Muscle of leg (tissue), 11 donors: ENCODE results near the gene PTPN2. TPM values are rescaled to one million over a fixed set of nuclear protein-coding genes. Genes with fewer than 3 reads are reported as not detected.
"Not testable (repeated sequence)": the region's sequence is repeated elsewhere in the genome, so short reads cannot be mapped to it uniquely, and the experiment has no call there.

Experiments
- DNase-seq: peaks from one replicate; pipeline ENCODE4 v3.0.0; 2013
- H3K27ac ChIP-seq: one replicate; pipeline ENCODE4 v1.5.1; 2013; ENCODE audit warnings: mild to moderate bottlenecking, low read length, control low read depth
- H3K27me3 ChIP-seq: one replicate; pipeline ENCODE4 v1.6.1; 2013; ENCODE audit warnings: low read length; ENCODE audit not compliant: control insufficient read depth, insufficient read depth
- H3K36me3 ChIP-seq: one replicate; pipeline ENCODE4 v1.6.1; 2013; ENCODE audit warnings: low read length; ENCODE audit not compliant: control insufficient read depth, insufficient read depth
- H3K4me1 ChIP-seq: one replicate; pipeline ENCODE4 v1.6.1; 2013; ENCODE audit warnings: low read length; ENCODE audit not compliant: control insufficient read depth, insufficient read depth
- H3K4me3 ChIP-seq: one replicate; pipeline ENCODE4 v1.5.1; 2013; ENCODE audit warnings: low read length, control low read depth
- H3K9me3 ChIP-seq: replicated peaks from 2 replicates; pipeline ENCODE4 v1.6.1; 2013; ENCODE audit warnings: low read depth, low read length; ENCODE audit not compliant: control insufficient read depth
- WGBS: methylation state at CpG from one replicate; pipeline ENCODE4 v1.1.5; 2013; ENCODE audit warnings: missing lambda C conversion rate; ENCODE audit not compliant: insufficient coverage; 5-methylcytosine and 5-hydroxymethylcytosine counted together
- polyA plus RNA-seq, 8 donors: library from polyadenylated mRNA; unstranded; fragments of 120-200 nt; gene quantifications; one replicate each; pipeline versions ENCODE4 v1.2.1 to v1.2.3, GENCODE V29; 2013; ENCODE audit warnings: inconsistent platforms in 1 of 8, low replicate concordance in 1 of 8; ENCODE audit not compliant: insufficient read length in 8 of 8, insufficient read depth in 1 of 8
- total RNA-seq: library from RNA; stranded (reverse); fragments of 120-200 nt; gene quantifications from one replicate; pipeline ENCODE4 v1.2.4, GENCODE V29; 2013

PTPN2 gene
- total and polyA plus RNA-seq, 9 donors: 22.7 to 34.1 (median 27.7) TPM

- H3K4me1 ChIP-seq: no peaks in the 10 kb centered on the region
- H3K4me3 ChIP-seq: no peak overlapping the region
- H3K27me3 ChIP-seq: no peaks in the 10 kb centered on the region
- no peaks in the 10 kb centered on the region for H3K9me3 ChIP-seq
- H3K27ac ChIP-seq: no peak overlapping the region
- DNase-seq: no peak
- no peaks in the 10 kb centered on the region for H3K36me3 ChIP-seq
- 71% methylated on average over 4 of the region's 6 CpGs for WGBS
These were observed 101.5 kb downstream of the PTPN2 start for GRCh38 chr18:12782521-12782920.

- Histone ChIP-seq H3K4me1 (no peaks in the 10 kb centered on the region), H3K9me3 (no peaks in the 10 kb centered on the region), H3K4me3 (no peak overlapping the region), H3K36me3 (no peaks in the 10 kb centered on the region), H3K27ac (no peak overlapping the region), H3K27me3 (peaks cover 2% of the 10 kb centered on the region)
- DNase-seq: no peak
- WGBS: 87% methylated on average over 21 of the region's 21 CpGs
These were observed 104.6 kb downstream of the PTPN2 start for GRCh38 chr18:12779456-12779855.

- Histone ChIP-seq H3K4me3 (no peak overlapping the region), H3K36me3 (no peaks in the 10 kb centered on the region), H3K4me1 (no peaks in the 10 kb centered on the region), H3K27ac (no peak overlapping the region), H3K27me3 (peaks cover 2% of the 10 kb centered on the region), H3K9me3 (no peaks in the 10 kb centered on the region)
- no peak for DNase-seq
- WGBS: 89% methylated on average over 10 of the region's 11 CpGs
These were observed 105.0 kb downstream of the PTPN2 start for GRCh38 chr18:12779043-12779442.

DNA sequence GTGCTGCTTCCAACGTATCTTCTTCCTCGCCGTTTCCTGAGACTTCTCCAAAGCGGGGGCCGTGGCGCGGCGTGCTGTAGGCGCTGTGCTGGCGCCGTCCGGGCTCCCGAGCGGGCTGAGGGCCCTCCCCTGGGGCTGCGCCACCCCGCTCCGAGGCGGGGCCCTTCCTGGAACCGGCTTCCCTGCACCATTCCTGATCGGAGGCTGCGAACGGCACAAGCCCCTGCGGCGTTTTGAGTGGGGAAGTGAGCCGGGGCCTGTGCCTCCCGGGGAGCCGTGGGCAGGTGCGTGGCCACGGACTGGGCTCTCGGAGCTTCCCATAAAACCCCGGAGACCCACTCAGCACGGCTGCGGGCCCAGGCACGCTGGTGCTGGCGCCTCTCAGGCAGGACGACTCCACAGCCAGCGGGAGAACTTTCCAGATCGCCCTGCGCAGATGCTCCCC is 106.5 kb downstream of the PTPN2 start:
- H3K27me3 ChIP-seq: peaks cover 2% of the 10 kb centered on the region
- H3K4me3 ChIP-seq: peak overlapping the region; percentile 19
- no peak overlapping the region for H3K27ac ChIP-seq
- DNase-seq: peak; percentile 9
- H3K9me3 ChIP-seq: no peaks in the 10 kb centered on the region
- WGBS: 80% methylated on average over 39 of the region's 39 CpGs
- H3K36me3 ChIP-seq: no peaks in the 10 kb centered on the region
- H3K4me1 ChIP-seq: no peaks in the 10 kb centered on the region

- Histone ChIP-seq H3K9me3 (no peaks in the 10 kb centered on the region), H3K27me3 (peaks cover 2% of the 10 kb centered on the region), H3K4me3 (peak overlapping the region; percentile 19), H3K36me3 (no peaks in the 10 kb centered on the region), H3K4me1 (no peaks in the 10 kb centered on the region), H3K27ac (no peak overlapping the region)
- no peak for DNase-seq
- WGBS: 74% methylated on average over 50 of the region's 54 CpGs
These were observed 107.1 kb downstream of the PTPN2 start for GRCh38 chr18:12776821-12777471.

GRCh38 chr18:12776415-12776814 is 107.6 kb downstream of the PTPN2 start:
- not testable (repeated sequence) for H3K9me3 ChIP-seq, H3K4me3 ChIP-seq, DNase-seq, H3K36me3 ChIP-seq, H3K4me1 ChIP-seq, H3K27ac ChIP-seq, H3K27me3 ChIP-seq
- WGBS: 100% methylated on average over 6 of the region's 7 CpGs

DNA sequence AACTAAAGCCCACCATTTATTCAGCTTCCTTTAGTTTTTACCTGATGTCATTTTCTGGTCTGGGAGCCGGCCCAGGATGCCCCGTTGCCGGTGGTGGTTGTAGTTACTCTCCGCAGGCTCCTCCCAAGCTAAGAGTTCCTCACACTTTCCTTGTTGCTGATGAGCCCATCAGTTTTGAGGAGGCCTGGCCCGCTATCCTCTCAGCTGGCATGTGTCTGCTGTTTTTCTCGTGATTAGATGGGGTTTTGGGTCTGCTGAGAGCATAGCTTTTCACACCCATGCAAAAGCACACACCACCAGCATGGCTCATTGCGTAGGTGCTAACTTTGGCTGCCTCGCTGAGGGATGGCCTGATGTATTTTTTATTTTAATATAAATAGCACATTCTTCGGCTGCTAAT is 109.1 kb downstream of the PTPN2 start:
- Histone ChIP-seq H3K36me3 (no peaks in the 10 kb centered on the region), H3K9me3 (no peaks in the 10 kb centered on the region), H3K4me1 (no peaks in the 10 kb centered on the region), H3K4me3 (no peak overlapping the region), H3K27me3 (peaks cover 2% of the 10 kb centered on the region), H3K27ac (no peak overlapping the region)
- WGBS: no CpG with 5 or more reads among the region's 9 CpGs
- no peak for DNase-seq

DNA sequence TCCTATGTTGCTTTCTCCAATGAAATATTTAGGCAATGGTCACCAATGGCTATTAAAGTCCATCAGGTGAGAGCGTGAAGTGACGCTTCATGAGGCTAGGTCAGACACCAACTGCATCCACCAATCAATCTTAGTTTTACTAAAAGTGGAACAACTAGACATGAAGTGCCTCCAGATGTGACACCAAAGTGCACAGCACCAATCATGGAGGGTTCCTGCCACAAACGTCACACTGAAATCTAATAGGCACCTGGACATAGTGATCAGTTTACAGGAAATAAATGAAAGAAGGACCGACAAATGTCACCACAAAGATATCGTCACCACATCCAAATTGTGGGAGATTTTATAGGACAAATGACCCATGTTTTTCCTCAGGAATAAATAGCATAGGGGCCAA is 110.7 kb downstream of the PTPN2 start:
- H3K36me3 ChIP-seq: no peaks in the 10 kb centered on the region
- H3K9me3 ChIP-seq: no peaks in the 10 kb centered on the region
- WGBS: 83% methylated on average over 1 of the region's 5 CpGs
- no peak overlapping the region for H3K27ac ChIP-seq
- peaks cover 2% of the 10 kb centered on the region for H3K27me3 ChIP-seq
- no peaks in the 10 kb centered on the region for H3K4me1 ChIP-seq
- DNase-seq: no peak
- no peak overlapping the region for H3K4me3 ChIP-seq

GRCh38 chr18:12772111-12772510 is 111.9 kb downstream of the PTPN2 start:
- Histone ChIP-seq H3K4me3 (no peak overlapping the region), H3K27me3 (peaks cover 2% of the 10 kb centered on the region), H3K27ac (no peak overlapping the region), H3K36me3 (no peaks in the 10 kb centered on the region), H3K4me1 (no peaks in the 10 kb centered on the region), H3K9me3 (no peaks in the 10 kb centered on the region)
- DNase-seq: no peak
- 46% methylated on average over 2 of the region's 6 CpGs for WGBS

DNA sequence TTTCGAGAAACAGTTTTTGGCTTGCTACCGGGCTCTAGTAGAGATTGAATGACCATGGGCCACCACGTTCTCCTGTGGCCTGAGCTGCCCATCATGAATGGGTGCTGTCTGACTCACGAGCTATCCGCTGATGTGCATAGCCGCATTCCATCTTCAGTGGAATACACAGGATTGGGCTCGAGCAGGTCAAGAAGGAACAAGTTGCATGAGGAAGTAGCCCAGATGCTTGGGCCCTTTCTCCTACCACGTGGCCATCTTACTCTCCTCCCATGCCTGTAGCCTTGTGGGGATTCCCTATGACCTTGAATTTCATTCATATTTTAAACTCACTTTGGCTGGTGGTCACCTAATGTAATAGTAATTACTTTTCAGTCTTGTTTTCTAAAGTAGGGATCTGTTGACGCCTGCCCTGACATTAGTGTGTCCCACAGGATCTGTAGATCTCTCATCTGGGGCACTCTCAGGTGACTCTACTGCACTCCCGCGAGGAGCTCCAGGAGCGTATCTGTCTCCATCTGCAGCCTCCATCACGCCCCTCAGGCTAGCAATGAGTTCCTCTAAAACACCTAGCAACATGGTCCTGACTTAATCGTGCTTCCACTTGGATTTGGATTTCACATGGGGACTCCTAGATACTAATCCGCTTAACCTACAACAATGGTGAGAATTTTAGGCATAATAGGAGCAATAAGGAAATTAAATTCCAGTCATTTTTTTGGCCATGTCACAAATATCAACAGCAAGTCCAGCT is 113.4 kb downstream of the PTPN2 start:
- no peak overlapping the region for H3K27ac ChIP-seq
- H3K9me3 ChIP-seq: no peaks in the 10 kb centered on the region
- H3K27me3 ChIP-seq: peaks cover 2% of the 10 kb centered on the region
- no peak for DNase-seq
- no peak overlapping the region for H3K4me3 ChIP-seq
- H3K4me1 ChIP-seq: no peaks in the 10 kb centered on the region
- WGBS: 91% methylated on average over 9 of the region's 15 CpGs
- no peaks in the 10 kb centered on the region for H3K36me3 ChIP-seq
